GM15510 (cell line): Measurements from ENCODE around the gene CRYBA1.

Experiments used
- POLR2A ChIP-seq: IDR thresholded peaks from 3 replicates; pipeline ENCODE4 v1.6.1; 2011; ENCODE audit warnings: borderline replicate concordance; ENCODE audit not compliant: insufficient read length; ENCODE audit errors: extremely low read depth

CRYBA1 gene

DNA sequence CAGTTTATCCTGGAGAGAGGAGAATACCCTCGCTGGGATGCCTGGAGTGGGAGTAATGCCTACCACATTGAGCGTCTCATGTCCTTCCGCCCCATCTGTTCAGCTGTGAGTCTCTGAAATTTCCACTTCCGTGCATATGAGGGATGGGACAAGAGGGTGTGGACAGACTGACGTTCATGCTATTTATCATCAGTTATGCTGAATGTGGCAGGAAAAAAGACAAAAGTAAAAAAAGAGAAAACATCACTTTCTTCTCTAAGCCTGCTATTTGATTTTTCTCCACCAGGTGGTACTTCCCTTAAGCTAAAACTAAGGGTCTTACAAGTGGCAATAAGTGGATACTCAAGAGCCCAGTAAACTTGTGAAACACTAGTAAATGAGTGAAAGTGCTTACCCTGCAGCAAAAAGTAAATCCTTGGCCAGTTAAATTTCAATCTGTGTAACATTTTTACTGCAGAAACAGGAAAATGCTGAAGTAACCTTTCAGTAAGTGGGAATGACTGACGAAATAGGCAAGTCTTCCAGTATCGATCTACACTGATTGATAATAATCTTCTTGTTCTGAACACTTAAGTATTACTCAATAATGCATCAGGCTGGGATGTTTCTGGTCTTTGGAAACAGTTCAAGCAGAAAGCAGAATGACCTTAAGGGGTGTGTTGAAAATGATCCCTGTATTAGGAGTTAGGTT is 5.6 kb downstream of the CRYBA1 start:
- TF ChIP-seq POLR2A: no peak

DNA sequence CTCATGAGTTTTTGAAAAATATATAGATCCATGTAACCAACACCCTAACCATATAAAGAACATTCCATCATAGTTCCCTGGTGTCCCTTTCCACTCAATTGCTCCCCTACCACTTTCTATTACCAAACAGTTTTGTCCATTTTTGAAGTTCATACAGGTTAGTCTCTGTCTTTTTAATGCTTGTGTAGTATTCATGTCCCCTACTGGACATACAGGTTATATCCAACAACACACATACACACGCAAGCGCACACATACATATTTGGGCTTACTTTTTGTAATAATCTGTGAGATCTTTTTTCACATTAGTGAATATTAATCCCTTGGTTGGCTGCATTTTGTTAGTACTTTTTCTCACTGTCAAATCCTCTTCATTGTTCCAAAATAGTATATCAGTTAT is 6.4 kb downstream of the CRYBA1 start:
- no peak for TF ChIP-seq POLR2A

DNA sequence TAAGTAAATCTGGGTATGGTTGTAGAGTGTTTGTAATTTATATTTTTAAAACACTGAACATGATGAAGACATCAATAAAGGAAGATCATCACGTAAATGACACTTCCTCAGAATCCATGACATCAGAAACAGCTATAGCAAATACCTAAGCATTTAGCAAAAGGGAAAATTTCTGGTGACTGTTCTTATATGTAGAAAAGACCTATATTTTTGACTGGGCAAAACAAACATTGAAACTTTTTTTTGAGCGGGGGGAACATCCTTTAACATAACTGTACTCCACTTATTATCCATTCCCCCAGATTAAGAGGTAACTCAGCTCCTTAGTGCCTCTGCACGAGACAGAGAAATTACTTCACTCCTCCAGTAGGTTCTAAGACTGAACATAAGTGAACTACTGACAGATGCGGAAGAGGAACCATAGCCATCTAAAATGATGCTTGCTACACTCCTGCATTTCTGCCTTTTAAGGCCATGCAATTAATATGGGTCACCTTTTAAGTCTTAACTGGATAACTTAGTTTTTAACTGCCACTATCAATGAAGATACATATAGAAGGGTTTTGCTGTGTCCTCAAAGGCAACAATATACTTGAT is 9.4 kb downstream of the CRYBA1 start:
- TF ChIP-seq POLR2A: no peak

DNA sequence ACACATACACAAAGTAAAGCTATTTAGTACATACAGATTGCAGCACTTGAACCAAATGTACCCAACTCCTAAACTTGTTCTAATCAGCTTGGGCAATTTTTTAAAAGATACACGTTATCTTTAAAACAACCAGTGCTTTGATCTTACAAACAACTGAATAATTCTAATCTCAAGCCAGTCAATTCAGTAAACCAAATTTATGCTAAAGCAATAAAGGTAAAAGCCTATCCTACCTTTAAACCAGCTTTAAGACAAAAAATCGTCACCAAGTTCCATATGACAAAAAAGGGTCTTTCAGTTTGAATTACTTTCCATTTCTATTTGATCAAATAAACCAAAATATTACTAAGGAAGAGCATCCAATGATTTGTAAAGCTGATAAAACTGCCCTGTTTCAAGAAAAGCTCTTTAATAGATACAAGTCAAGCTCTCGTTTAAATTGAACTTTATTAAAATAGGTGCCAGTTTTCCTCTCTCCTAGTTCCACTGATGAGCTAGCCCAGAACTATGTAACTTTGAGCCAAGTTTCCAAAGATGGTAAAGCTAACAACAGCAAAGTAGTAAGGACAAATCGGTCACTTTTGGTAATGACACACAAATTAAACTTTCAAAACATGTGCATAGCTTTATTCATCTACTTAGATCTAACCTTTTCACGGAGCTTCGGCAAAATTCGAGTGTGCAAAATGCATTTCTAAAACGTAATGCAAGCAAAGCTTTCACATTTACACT is 10.2 kb downstream of the CRYBA1 start:
- TF ChIP-seq POLR2A: no peak

GRCh38 chr17:29257756-29258155 is 11.1 kb downstream of the CRYBA1 start:
- TF ChIP-seq POLR2A: no peak

DNA sequence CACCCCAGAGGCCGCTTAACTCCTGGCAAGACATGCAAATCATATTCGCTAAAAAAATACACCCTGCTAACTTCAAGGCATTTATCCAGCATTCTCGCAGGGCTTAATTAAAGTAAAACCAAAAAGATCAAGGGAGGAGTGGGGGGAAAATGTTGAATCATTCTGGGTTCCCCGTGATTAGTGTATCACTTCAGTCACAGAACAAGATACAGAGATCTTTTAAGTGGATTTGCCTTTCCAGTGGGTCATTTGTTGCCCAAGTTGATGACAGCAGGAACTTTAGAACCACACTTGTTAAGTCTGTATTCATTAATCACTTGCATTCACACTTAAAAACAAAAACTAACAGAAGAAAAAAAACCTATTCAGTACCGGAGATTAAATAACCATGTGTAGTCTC is 17.3 kb downstream of the CRYBA1 start:
- TF ChIP-seq POLR2A: no peak

DNA sequence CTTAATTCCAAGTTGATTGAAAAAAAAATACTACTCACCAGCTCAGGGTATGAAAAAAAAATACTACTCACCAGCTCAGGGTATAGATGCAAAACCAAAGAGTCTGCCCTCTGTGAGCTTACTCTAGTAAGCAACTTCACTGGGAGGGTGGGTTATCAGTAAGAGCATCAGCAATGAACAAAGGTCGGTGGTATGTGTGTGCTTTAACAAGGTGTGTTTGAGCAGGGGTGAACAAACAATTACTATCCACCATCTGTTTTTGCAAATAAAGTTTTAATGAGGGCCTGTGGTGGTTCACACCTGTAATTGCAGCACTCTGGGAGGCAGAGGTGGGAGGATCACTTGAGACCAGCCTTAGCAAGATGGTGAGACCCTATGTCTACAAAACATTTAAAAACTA is 27.3 kb downstream of the CRYBA1 start:
- no peak for TF ChIP-seq POLR2A

- TF ChIP-seq POLR2A: no peak
Observed at GRCh38 chr17:29278692-29279091, 32.0 kb downstream of the CRYBA1 start.

- TF ChIP-seq POLR2A: no peak
Observed at GRCh38 chr17:29279397-29280070, 32.9 kb downstream of the CRYBA1 start.

- no peak for TF ChIP-seq POLR2A
Observed at GRCh38 chr17:29283496-29283895, 36.8 kb downstream of the CRYBA1 start.

DNA sequence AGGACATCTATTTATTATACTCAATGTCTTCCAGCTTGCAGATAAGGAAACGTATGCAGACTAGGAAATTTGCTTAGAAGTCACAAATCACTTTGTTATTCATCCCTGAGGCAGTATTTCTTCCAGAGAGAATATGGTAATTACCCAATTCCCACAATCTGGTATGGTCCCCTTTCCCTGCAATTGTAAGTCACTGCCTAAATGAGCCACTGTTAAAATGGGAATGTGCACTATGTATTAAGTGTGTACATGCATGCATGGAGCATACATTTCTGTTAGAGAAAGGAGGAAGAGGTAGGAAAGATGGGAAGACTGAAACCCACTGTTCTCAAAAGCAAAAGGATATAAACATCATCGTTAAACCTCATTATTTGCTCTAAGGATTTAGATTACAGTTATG is 37.3 kb downstream of the CRYBA1 start:
- TF ChIP-seq POLR2A: no peak

- no peak for TF ChIP-seq POLR2A
Observed at GRCh38 chr17:29289852-29290251, 43.2 kb downstream of the CRYBA1 start.

- no peak for TF ChIP-seq POLR2A
Observed at GRCh38 chr17:29291163-29291752, 44.6 kb downstream of the CRYBA1 start.

DNA sequence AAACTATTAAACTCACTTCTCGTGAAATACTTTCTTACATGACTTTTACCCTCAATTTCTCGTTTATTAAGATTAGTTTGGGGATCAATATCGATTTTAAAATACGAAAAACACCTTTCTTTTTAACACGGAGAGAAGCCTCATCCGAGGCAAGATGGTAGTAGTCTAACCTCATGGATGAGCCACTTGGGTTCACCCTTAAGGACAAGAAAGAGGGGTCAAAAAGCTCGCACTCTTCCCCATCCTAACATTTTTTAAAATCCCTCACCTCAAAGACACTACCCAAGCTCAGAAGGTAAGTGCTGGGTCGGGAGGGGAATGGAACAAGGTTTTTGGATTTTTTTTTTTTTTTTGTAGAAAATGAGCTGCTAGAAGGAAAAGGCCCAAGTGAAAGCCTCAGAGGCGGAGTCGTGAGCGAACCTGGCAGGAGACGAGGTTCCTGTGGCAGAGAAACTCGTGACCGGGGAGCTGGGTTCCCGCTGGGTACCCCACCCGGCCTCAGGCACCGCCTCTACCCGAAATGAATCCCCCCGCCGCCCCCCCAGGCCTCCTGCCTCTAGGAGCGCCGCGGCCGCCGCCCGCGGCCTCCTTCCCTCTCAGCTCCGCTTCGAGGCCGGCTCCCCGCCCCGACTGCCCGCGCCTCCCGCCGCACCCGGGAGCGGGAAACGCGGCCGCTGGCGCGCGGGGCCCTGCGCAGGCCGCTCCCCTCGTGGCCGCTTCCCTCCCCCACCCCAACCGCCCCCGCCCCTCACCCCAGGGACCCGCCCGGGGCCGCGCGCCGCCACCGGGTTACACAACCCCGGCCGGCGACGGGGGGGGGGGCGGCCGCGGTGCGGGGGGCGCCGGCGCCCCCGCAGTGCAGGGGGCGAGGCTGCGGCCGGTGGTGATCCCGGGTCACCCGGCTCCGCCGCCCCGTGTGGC is 45.7 kb downstream of the CRYBA1 start:
- no peak for TF ChIP-seq POLR2A

DNA sequence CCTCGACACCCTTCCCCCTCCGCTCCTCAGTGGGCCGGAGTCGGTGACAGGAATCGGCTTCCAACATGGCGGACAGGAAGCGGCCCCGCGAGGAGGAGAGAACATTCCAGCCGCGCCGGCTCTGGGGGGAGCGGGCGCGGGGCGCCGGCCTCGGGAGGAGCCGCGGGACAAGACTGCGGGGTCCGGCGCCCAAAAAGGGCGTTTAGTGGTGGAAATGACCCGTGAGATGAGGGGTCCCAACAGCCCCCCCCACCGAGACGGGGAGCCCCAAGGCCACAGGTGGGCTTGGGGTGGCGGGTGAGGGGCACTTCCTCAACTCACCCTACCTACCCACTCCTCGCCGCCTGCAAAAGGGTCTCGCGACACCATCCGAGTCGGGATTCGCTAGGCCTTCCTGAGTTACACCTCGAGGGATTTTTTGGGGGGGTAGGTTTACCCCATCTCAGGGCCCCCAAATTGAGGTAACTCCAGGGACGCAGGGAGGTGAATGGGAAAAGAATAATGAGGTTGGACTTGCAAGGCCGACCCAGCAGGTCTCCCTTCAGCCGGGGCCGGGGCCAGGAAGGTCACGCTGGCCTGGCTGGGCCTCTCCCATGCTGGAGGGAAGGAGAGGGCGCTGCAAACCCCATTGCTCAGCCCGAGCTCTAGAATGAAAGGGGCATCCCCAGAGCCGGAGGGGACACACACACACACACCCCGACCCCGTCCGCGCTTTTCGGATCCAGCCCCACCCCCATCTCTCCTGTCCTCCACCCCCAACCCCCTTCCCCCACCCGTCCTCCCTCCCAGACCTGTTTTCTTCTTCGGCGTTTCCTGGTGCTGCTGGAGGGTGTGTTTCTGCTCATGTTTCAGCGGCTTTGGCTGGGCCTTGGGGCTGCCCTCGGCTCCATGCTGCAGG is 46.6 kb downstream of the CRYBA1 start:
- peak; percentile 29 for TF ChIP-seq POLR2A
